ENCODE results near the gene MYH15. TPM values are rescaled to one million over a fixed set of nuclear protein-coding genes. Genes with fewer than 3 reads are reported as not detected.

The MYH15 gene
- total RNA-seq, 1 donor from 2014 or later: 0.09 TPM

- ChIA-PET CTCF (no interaction called here), POLR2A (no interaction called here)
- Mint-ChIP-seq H3K4me3 (no peak overlapping the region), H3K27ac (no peak overlapping the region), H3K36me3 (ENCODE audit: low read depth) (no peaks in the 10 kb centered on the region), H3K27me3 (no peaks in the 10 kb centered on the region), H3K9me3 (peaks cover under 1% of the 10 kb centered on the region), H3K4me1 (peaks cover under 1% of the 10 kb centered on the region)
- intact Hi-C loops (cut with micrococcal nuclease): no loop called here
- ATAC-seq (ENCODE audit: low read depth) (no peak), DNase-seq (no peak)
- no peak for TF ChIP-seq CTCF (IDR thresholded peaks at IDR 0.05)
Measured at GRCh38 chr3:108394563-108394962, 115.8 kb downstream of the MYH15 start.

GRCh38 chr3:108394016-108394415 is 116.4 kb downstream of the MYH15 start:
- intact Hi-C loops (cut with micrococcal nuclease): no loop called here
- ChIA-PET POLR2A (no interaction called here), CTCF (no interaction called here)
- Mint-ChIP-seq H3K4me1 (peaks cover 6% of the 10 kb centered on the region), H3K36me3 (ENCODE audit: low read depth) (no peaks in the 10 kb centered on the region), H3K9me3 (no peaks in the 10 kb centered on the region), H3K4me3 (no peak overlapping the region), H3K27ac (no peak overlapping the region), H3K27me3 (no peaks in the 10 kb centered on the region)
- ATAC-seq (ENCODE audit: low read depth) (no peak), DNase-seq (no peak)
- no peak for TF ChIP-seq CTCF (IDR thresholded peaks at IDR 0.05)

GRCh38 chr3:108393128-108393900 is 117.1 kb downstream of the MYH15 start:
- POLR2A ChIA-PET: interaction anchor here (0.6 kb wide), 1 partner anchor 44 kb away, joined by 5 read pairs; no protein-coding TSS in a partner anchor
- intact Hi-C loops (cut with micrococcal nuclease): no loop called here
- TF ChIP-seq CTCF (IDR thresholded peaks at IDR 0.05): no peak
- no peak for DNase-seq
- no peaks in the 10 kb centered on the region for H3K9me3 Mint-ChIP-seq
- no peaks in the 10 kb centered on the region for H3K27me3 Mint-ChIP-seq
- peaks cover 13% of the 10 kb centered on the region for H3K4me1 Mint-ChIP-seq
- no peak overlapping the region for H3K27ac Mint-ChIP-seq
- CTCF ChIA-PET: no interaction called here
- ATAC-seq (ENCODE audit: low read depth): no peak
- H3K4me3 Mint-ChIP-seq: no peak overlapping the region
- H3K36me3 Mint-ChIP-seq (ENCODE audit: low read depth): no peaks in the 10 kb centered on the region

GRCh38 chr3:108391917-108392593 is 118.3 kb downstream of the MYH15 start:
- Mint-ChIP-seq H3K36me3 (ENCODE audit: low read depth) (no peaks in the 10 kb centered on the region), H3K27ac (no peak overlapping the region), H3K9me3 (no peaks in the 10 kb centered on the region), H3K4me3 (no peak overlapping the region), H3K4me1 (peaks cover 22% of the 10 kb centered on the region), H3K27me3 (no peaks in the 10 kb centered on the region)
- no peak for TF ChIP-seq CTCF (IDR thresholded peaks at IDR 0.05)
- ATAC-seq (ENCODE audit: low read depth) (no peak), DNase-seq (no peak)
- ChIA-PET POLR2A (no interaction called here), CTCF (no interaction called here)
- intact Hi-C loops (cut with micrococcal nuclease): no loop called here

GRCh38 chr3:108389372-108389771 is 121.0 kb downstream of the MYH15 start:
- no peak for TF ChIP-seq CTCF (IDR thresholded peaks at IDR 0.05)
- ChIA-PET CTCF (no interaction called here), POLR2A (no interaction called here)
- DNase-seq (no peak), ATAC-seq (ENCODE audit: low read depth) (no peak)
- Mint-ChIP-seq H3K27ac (no peak overlapping the region), H3K36me3 (ENCODE audit: low read depth) (no peaks in the 10 kb centered on the region), H3K27me3 (no peaks in the 10 kb centered on the region), H3K4me3 (no peak overlapping the region), H3K4me1 (peaks cover 22% of the 10 kb centered on the region), H3K9me3 (no peaks in the 10 kb centered on the region)
- intact Hi-C loops (cut with micrococcal nuclease): no loop called here
